Urinary bladder (tissue), 4 donors: Measurements from ENCODE around the gene MARCHF7. TPM values are rescaled to one million over a fixed set of nuclear protein-coding genes. Genes with fewer than 3 reads are reported as not detected.
"Not testable (repeated sequence)": the region's sequence is repeated elsewhere in the genome, so short reads cannot be mapped to it uniquely, and the experiment has no call there.

Experiments used
- DNase-seq: peaks from one replicate; pipeline ENCODE4 v3.0.0-alpha.2; 2015; ENCODE audit errors: extremely low spot score
- H3K27ac ChIP-seq: one replicate; pipeline ENCODE4 v1.5.1; 2013; ENCODE audit warnings: low read depth, mild to moderate bottlenecking, moderate library complexity
- H3K36me3 ChIP-seq: one replicate; pipeline ENCODE4 v1.6.1; 2013; ENCODE audit warnings: mild to moderate bottlenecking, moderate library complexity; ENCODE audit not compliant: insufficient read depth
- H3K4me1 ChIP-seq: one replicate; pipeline ENCODE4 v1.6.1; 2013; ENCODE audit warnings: mild to moderate bottlenecking, moderate library complexity; ENCODE audit not compliant: insufficient read depth
- H3K4me3 ChIP-seq: one replicate; pipeline ENCODE4 v1.5.1; 2013; ENCODE audit warnings: low read depth, low read length
- WGBS: extraction: QIAGEN DNeasy Blood & Tissue Kit; methylation state at CpG from one replicate; pipeline ENCODE4 v1.1.7; 2013; 5-methylcytosine and 5-hydroxymethylcytosine counted together
- polyA plus RNA-seq: library from polyadenylated mRNA; stranded (reverse); fragments of 200-250 nt; gene quantifications from one replicate; pipeline ENCODE4 v1.2.3, GENCODE V29; 2013
- total RNA-seq: library from RNA; depleted of rRNA; stranded (reverse); fragments of >200 nt; gene quantifications from one replicate; pipeline ENCODE4 v1.2.3, GENCODE V29; 2014
- donor health status: healthy with polysubstance abuse.
- donor health status: healthy.

Gene MARCHF7, protein sequence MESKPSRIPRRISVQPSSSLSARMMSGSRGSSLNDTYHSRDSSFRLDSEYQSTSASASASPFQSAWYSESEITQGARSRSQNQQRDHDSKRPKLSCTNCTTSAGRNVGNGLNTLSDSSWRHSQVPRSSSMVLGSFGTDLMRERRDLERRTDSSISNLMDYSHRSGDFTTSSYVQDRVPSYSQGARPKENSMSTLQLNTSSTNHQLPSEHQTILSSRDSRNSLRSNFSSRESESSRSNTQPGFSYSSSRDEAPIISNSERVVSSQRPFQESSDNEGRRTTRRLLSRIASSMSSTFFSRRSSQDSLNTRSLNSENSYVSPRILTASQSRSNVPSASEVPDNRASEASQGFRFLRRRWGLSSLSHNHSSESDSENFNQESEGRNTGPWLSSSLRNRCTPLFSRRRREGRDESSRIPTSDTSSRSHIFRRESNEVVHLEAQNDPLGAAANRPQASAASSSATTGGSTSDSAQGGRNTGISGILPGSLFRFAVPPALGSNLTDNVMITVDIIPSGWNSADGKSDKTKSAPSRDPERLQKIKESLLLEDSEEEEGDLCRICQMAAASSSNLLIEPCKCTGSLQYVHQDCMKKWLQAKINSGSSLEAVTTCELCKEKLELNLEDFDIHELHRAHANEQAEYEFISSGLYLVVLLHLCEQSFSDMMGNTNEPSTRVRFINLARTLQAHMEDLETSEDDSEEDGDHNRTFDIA
- total RNA-seq (212 TPM), polyA plus RNA-seq (65.3 TPM)

DNA sequence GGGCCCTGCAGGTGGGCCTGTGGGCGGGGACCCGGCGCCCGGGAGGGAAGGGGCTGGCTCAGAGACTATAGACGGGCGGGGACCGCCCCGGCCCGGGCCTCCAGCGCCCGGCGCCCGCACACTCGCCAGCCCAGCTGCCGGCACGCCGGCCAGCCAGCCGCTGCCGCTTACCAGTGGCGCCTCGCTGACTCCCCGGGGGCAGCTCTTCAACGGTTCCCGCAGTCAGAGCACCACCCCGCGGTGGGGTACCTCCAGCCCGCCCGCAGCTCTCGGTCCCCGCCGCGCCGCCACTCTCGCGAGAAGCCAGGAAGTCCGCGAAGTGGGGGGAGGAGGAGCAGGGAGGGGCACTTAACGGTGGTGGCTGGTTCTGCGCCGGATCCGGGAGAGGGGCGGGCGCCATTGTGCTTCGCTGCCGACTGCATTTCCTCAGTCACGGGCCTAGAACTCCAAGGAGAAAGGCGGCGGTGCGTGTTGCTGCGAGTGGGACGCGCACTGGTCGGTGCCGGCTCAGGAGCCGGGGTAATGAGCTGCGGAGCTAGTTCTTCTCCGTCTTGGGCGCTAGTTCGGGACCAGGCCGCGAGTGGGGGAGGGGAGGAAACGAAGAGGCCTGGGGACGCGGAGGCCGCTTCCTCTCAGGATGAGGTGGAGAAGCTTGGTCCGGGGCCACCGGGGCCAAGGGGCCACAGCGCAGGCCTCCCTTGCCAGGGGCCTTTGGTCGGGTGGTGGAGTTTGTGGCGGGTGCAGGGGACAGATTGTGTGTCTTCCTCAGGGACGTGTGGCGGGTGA is at the start of gene MARCHF7:
Gene MARCHF7 (plus strand): TSS at position 364 of the 786 bp plus-strand sequence. CDS start 16,517 bp downstream, outside the sequence.
- Histone ChIP-seq H3K36me3 (no peaks in the 10 kb centered on the region), H3K4me3 (peak within 1 kb of the TSS; percentile 95), H3K4me1 (no peaks in the 10 kb centered on the region), H3K27ac (peak within 1 kb of the TSS; percentile 95)
- peak; percentile 83 for DNase-seq
- 1% methylated on average over 72 of the region's 72 CpGs for WGBS

DNA sequence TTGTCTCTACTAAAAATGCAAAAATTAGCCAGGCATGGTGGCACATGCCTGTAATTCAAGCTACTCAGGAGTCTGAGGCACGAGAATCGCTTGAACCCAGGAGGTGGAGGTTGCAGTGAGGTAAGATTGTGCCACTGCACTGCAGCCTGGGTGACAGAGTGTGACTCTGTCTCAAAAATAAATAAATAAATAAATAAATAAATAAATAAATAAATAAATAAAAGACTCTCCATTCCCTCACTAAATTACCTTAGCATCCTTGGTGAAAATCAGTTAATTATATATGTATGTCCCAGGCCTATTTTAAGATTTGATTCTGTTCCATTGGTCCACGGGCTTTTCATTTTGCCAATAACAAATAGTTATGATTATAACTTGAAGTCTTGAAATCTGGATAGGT is 44.9 kb upstream of the MARCHF7 start:
- not testable (repeated sequence) for DNase-seq, H3K36me3 ChIP-seq, H3K4me1 ChIP-seq, H3K4me3 ChIP-seq, H3K27ac ChIP-seq
- WGBS, result 99% methylated on average over 3 of the region's 3 CpGs

DNA sequence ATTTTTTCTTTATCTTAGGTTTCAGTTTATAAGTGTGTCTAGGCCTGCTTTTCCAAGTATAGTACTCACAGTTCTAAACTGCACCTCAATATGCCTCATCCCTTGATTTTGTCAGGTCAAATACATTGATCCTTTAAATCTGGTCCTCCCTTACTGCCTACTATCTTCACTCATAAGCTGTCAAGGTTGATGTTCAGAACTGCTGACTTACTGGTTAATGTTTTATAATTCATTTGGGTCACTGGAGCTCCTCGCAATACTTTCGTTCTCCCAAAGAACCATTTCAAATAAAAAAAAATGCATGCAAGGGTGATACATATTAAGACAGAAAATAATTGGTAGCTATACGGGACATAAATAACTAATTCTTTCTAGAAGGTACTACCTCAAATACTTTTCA is 41.3 kb upstream of the MARCHF7 start:
- no peak overlapping the region for H3K27ac ChIP-seq
- 97% methylated on average over 3 of the region's 3 CpGs for WGBS
- H3K4me3 ChIP-seq, result no peak overlapping the region
- DNase-seq, result no peak
- no peaks in the 10 kb centered on the region for H3K36me3 ChIP-seq
- no peaks in the 10 kb centered on the region for H3K4me1 ChIP-seq

DNA sequence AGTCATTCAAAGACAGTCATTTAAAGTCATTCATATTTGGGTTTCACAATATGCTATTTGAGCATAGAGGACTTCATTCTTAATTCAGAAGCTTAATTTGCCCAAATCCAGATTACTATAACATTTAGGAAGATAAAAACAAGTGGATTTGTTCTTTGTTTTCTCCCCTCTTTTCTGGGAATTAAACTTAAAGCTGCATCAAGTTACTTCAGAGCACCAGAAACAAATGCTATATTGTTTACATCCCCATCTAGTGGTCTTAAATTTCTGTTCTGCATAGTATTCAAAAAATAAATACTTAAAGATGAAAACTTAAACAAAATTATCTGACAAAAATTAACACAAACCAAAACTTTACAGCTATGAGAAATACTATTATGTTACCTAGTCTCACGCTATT is 34.7 kb upstream of the MARCHF7 start:
- Histone ChIP-seq H3K4me1 (no peaks in the 10 kb centered on the region), H3K4me3 (no peak overlapping the region), H3K27ac (no peak overlapping the region), H3K36me3 (no peaks in the 10 kb centered on the region)
- DNase-seq, result peak; percentile 6
- 84% methylated on average over 1 of the region's 1 CpG for WGBS

DNA sequence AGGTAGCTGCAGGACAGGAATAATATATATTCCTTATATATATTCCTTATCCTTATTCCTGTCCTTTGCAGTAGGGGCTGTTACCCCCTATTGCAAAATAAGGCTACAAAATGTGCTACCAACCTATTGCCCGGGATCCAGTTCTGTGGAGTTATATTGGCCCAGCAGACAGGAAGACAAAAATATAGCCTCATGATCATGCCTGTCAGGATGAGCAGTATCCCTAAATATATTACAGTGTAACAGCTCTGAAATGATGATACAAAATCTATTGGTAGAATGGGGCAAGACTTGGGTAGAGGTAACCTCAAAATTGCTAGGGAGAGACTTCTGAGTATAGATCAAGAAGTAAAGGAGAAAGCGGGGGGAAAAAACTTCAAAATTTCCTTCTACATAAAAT is 31.6 kb upstream of the MARCHF7 start:
- WGBS, result 95% methylated on average over 2 of the region's 2 CpGs

DNA sequence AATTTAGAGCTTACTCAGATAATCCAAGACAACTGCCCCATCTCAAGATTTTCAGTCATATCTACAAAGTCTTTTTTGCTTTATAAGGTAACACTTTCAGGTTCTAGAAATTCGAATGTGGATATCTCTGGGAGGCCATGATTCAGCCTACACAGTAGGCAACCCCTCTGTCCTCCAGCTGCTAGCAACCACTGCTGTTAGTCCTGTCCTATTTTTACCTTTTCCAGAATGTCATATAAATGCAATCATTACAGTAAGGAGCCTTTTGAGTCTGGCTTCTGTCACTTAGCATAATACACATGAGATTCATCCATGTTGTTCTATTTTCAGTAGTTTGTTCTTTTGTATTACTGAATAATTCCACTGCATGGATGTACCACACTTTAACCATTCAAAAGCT is 28.5 kb upstream of the MARCHF7 start:
- Histone ChIP-seq H3K27ac (no peak overlapping the region), H3K4me1 (no peaks in the 10 kb centered on the region), H3K36me3 (no peaks in the 10 kb centered on the region), H3K4me3 (no peak overlapping the region)
- WGBS, result 64% methylated on average over 1 of the region's 1 CpG
- no peak for DNase-seq

More for the DNA sequence above, 31.6 kb upstream of the MARCHF7 start:
- Histone ChIP-seq H3K36me3 (no peaks in the 10 kb centered on the region), H3K4me3 (no peak overlapping the region), H3K27ac (no peak overlapping the region), H3K4me1 (no peaks in the 10 kb centered on the region)
- no peak for DNase-seq

DNA sequence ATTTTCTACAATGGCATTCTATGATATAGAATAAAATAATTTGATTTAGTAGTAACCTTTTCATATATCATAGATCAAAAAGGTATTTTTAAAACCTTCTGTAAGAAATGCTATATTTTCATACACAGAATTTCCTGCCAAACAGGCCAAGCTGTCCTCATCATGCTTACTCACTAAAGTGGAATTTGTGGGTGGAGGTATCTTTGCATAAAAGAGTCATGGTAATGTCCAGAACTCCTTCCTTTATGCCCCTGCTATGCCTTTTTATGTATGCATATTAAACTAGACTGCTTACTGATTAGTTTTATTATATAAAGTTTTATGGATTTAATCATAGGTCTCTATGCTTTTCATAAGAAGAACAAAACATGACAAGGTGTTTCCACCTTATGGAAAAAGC is 27.5 kb upstream of the MARCHF7 start:
- Histone ChIP-seq H3K27ac (no peak overlapping the region), H3K4me1 (no peaks in the 10 kb centered on the region), H3K36me3 (no peaks in the 10 kb centered on the region), H3K4me3 (no peak overlapping the region)
- DNase-seq, result no peak

DNA sequence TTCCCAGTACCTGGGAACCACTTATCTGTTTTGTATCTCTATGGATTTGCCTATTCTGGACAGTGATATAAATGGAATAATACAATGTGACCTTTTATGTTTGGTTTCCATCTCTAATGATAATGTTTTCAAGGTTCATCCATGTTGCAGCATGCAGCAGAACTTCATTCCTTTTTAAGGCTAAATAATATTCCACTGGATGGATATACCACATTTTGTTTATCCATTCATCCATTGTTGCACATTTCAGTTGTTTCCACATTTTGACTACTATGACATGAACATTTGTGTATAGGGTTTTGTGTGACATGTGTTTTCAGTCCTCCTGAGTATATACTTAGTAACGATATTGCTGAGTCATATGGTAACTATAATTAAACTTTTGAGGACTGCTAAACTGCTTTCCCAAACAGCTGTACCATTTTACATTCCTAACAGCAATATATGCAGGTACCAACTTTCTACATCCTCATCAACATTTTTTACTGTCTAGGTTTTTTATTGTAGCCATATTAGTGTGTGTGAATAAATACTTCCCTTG is 17.7 kb upstream of the MARCHF7 start:
- Histone ChIP-seq H3K4me1 (no peaks in the 10 kb centered on the region), H3K27ac (no peak overlapping the region), H3K4me3 (no peak overlapping the region), H3K36me3 (peaks cover 1% of the 10 kb centered on the region)
- DNase-seq, result no peak
- 100% methylated on average over 1 of the region's 1 CpG for WGBS

DNA sequence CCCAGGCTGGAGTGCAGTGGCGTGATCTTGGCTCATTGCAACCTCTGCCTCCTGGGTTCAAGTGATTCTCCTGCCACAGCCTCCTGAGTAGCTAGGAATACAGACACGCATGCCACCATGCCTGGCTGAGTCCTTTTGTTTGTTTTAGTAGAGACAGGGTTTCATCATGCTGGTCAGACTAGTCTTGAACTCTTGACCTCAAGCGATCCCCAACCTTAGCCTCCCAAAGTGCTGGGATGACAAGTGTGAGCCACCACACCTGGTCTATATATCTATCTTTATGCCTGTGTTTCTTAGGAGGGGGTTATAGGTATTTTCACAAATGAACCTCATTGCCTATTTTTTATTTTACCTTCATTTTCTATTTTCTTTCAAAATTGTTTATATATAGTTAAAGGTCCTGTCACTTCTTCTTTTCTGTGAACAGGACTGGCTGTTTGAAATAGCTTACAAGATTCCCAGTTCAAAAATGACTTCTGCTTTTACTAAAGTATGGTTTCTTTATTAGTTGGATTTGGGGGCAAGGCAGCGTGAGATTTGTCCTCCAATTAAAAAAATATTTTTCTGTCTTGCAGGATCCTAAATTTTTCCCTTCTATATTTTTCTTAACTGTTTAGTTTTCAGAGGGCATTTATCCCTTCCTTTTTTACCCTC is 16.4 kb upstream of the MARCHF7 start:
- 95% methylated on average over 4 of the region's 4 CpGs for WGBS
- Histone ChIP-seq H3K27ac (no peak overlapping the region), H3K4me1 (no peaks in the 10 kb centered on the region), H3K4me3 (no peak overlapping the region), H3K36me3 (peaks cover 1% of the 10 kb centered on the region)
- no peak for DNase-seq

DNA sequence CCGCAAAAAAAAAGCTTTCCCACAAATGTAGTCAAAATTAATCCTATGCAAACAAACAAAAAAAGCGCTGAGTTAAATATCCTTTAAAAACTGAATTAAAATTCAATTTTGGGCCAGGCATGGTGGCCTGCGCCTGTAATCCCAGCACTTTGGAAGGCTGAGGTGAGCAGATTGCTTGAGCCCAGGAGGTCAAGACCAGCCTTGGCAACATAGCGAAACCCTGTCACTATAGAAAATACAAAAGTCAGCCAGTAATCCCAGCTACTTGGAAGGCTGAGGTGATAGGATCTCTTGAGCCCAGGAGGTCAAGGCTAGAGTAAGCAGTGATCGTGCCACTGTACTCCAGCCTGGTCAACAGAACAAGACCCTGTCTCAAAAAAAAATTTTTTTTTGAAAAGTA is 8.8 kb upstream of the MARCHF7 start:
- H3K4me1 ChIP-seq, result no peaks in the 10 kb centered on the region
- H3K27ac ChIP-seq, result no peak overlapping the region
- no peak overlapping the region for H3K4me3 ChIP-seq
- WGBS, result 98% methylated on average over 5 of the region's 5 CpGs
- H3K36me3 ChIP-seq, result peaks cover 1% of the 10 kb centered on the region
- DNase-seq, result no peak

DNA sequence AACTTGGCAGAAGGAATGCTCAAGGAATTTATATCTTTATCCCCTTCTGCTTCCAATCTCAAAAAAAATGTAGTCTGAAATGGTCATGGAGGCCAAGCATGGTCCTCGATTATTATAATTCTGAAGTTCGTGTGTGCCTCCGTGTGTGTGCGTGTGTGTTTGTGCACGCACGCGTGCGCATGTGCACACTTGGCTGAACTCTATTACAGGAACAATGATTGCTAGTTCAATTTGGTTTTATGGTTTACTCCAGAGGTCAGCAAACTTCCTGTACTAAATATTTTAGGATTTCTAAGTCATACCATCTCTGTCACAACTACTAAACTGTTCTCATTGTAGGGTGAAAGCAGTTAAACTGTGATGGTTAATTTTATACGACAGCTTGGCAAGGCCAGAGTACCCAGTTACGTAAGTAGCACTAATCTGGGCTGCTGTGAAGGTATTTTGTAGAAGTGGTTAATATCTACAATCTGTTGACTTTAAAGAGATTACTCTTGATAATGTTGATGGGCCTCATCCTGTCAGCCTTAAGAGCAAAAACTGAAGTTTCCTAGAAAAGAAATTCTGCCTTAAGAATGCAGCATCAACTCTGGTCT is 5.8 kb upstream of the MARCHF7 start:
- WGBS, result 18% methylated on average over 10 of the region's 10 CpGs
- Histone ChIP-seq H3K36me3 (no peaks in the 10 kb centered on the region), H3K4me1 (no peaks in the 10 kb centered on the region), H3K27ac (no peak overlapping the region), H3K4me3 (no peak overlapping the region)
- no peak for DNase-seq

DNA sequence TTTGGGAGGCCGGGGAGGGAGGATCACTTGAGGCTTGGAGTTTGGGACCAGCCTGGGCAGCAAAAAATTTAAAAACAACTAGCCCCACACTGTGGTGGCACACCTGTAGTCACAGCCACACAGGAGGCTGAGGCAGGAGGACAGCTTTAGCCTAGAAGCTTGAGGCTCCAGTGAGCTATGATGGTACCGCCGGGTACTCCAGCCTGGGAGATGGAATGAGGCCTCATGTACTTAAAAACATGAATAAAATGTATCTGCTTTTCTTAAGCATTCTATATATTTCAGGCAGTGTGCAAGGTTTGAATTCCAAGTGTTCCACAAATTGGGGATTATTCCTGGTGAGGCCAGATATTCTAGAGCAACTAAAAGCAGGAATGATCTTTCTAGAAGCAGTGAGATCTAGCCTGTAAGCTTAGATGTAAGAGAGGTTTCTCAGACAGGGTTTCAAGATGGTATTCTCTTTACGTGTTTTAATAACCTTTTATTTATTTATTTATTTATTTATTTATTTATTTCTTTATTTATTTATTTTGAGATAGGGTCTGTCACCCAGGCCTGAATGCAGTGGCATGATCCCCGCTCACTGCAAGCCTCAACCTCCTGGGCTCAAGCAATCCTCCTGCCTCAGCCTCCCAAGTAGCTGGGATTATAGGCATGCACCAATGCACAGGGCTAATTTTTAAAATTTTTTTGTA is 4.1 kb upstream of the MARCHF7 start:
- H3K4me1 ChIP-seq, result no peaks in the 10 kb centered on the region
- H3K27ac ChIP-seq, result no peak overlapping the region
- H3K36me3 ChIP-seq, result no peaks in the 10 kb centered on the region
- no peak overlapping the region for H3K4me3 ChIP-seq
- WGBS, result 97% methylated on average over 5 of the region's 5 CpGs
- no peak for DNase-seq
